RCC 7860 (cell line): Measurements from ENCODE around the gene GHSR.

Source experiments
- DNase-seq: peaks from one replicate; pipeline ENCODE4 v3.0.0-alpha.2; 2015; ENCODE audit warnings: low spot score
- FAIRE-seq: peaks from 2 replicates; lab custom pipeline; 2012; peaks lifted over from hg19 to GRCh38; lab: Jason Lieb, UNC

Gene GHSR

GRCh38 chr3:172447611-172448579, at the start of gene GHSR:
Gene GHSR (minus strand): TSS chr3:172448456. CDS start chr3:172448413, 43 bp downstream.
- DNase-seq (no peak), FAIRE-seq (no peak)

GRCh38 chr3:172490198-172490669, 42.0 kb upstream of the GHSR start:
- FAIRE-seq (peak; percentile 77), DNase-seq (peak; percentile 56)

- FAIRE-seq (no peak), DNase-seq (no peak)
Measured at GRCh38 chr3:172478116-172478515, 29.9 kb upstream of the GHSR start.

- FAIRE-seq (no peak), DNase-seq (no peak)
Measured at GRCh38 chr3:172476347-172476746, 28.1 kb upstream of the GHSR start.

- no peak for DNase-seq
- FAIRE-seq = no peak
Measured at GRCh38 chr3:172475703-172476102, 27.4 kb upstream of the GHSR start.

- FAIRE-seq (no peak), DNase-seq (no peak)
Measured at GRCh38 chr3:172471903-172472302, 23.6 kb upstream of the GHSR start.

GRCh38 chr3:172470588-172470987, 22.3 kb upstream of the GHSR start:
- FAIRE-seq = no peak
- no peak for DNase-seq

- DNase-seq = peak; percentile 85
- peak; percentile 95 for FAIRE-seq
Measured at GRCh38 chr3:172467170-172467824, 19.0 kb upstream of the GHSR start.

GRCh38 chr3:172466553-172467130, 18.4 kb upstream of the GHSR start:
- FAIRE-seq = no peak
- no peak for DNase-seq

- FAIRE-seq = no peak
- DNase-seq = no peak
Measured at GRCh38 chr3:172465281-172465680, 17.0 kb upstream of the GHSR start.

- FAIRE-seq (no peak), DNase-seq (no peak)
Measured at GRCh38 chr3:172464306-172464705, 16.1 kb upstream of the GHSR start.

- peak; percentile 48 for DNase-seq
- peak; percentile 67 for FAIRE-seq
Measured at GRCh38 chr3:172461530-172462138, 13.4 kb upstream of the GHSR start.

GRCh38 chr3:172456404-172456803, 8.1 kb upstream of the GHSR start:
- FAIRE-seq (no peak), DNase-seq (no peak)

- no peak for FAIRE-seq
Measured at GRCh38 chr3:172454180-172454579, 5.9 kb upstream of the GHSR start.

GRCh38 chr3:172449466-172450149, 1.4 kb upstream of the GHSR start:
- no peak for DNase-seq
- FAIRE-seq = no peak

More at GRCh38 chr3:172454180-172454579, 5.9 kb upstream of the GHSR start:
- DNase-seq = no peak

- FAIRE-seq (no peak), DNase-seq (no peak)
Measured at GRCh38 chr3:172448661-172449465, 607 bp upstream of the GHSR start.

GRCh38 chr3:172446198-172446597, 2.1 kb downstream of the GHSR start:
- DNase-seq = peak; percentile 21
- FAIRE-seq = peak; percentile 81

- no peak for FAIRE-seq
- no peak for DNase-seq
Measured at GRCh38 chr3:172444821-172445220, 3.4 kb downstream of the GHSR start.

- FAIRE-seq (no peak), DNase-seq (no peak)
Measured at GRCh38 chr3:172442606-172443005, 5.7 kb downstream of the GHSR start.

GRCh38 chr3:172441581-172441980, 6.7 kb downstream of the GHSR start:
- DNase-seq = no peak
- FAIRE-seq = no peak
